Small intestine (tissue), 7 donors: Measurements from ENCODE around the gene PRKCQ. TPM values are rescaled to one million over a fixed set of nuclear protein-coding genes. Genes with fewer than 3 reads are reported as not detected.

ENCODE experiments used
- DNase-seq, 2 donors: peaks; one replicate each; pipeline versions ENCODE4 v3.0.0 to v3.0.0-alpha.2; 2013
- FAIRE-seq: peaks from 2 replicates; lab custom pipeline; 2012; peaks lifted over from hg19 to GRCh38; lab: Jason Lieb, UNC
- H3K27ac ChIP-seq, 3 donors: one replicate each; pipeline ENCODE4 v1.5.1; 2013; ENCODE audit warnings: low read length in 2 of 3, mild to moderate bottlenecking in 2 of 3, control low read depth in 1 of 3, inconsistent platforms in 1 of 3, low read depth in 1 of 3, moderate library complexity in 1 of 3
- H3K27me3 ChIP-seq, 3 donors: one replicate each; pipeline ENCODE4 v1.6.1; 2013; ENCODE audit warnings: low read length in 3 of 3, inconsistent platforms in 1 of 3; ENCODE audit not compliant: control insufficient read depth in 3 of 3, insufficient read depth in 3 of 3
- H3K36me3 ChIP-seq, 3 donors: one replicate each; pipeline ENCODE4 v1.6.1; 2013; ENCODE audit warnings: low read length in 3 of 3, inconsistent platforms in 1 of 3, low read depth in 1 of 3, mild to moderate bottlenecking in 1 of 3, moderate library complexity in 1 of 3; ENCODE audit not compliant: control insufficient read depth in 3 of 3, insufficient read depth in 2 of 3
- H3K4me1 ChIP-seq, 3 donors: one replicate each; pipeline ENCODE4 v1.6.1; 2013; ENCODE audit warnings: low read length in 2 of 3, inconsistent platforms in 1 of 3, low read depth in 1 of 3, mild to moderate bottlenecking in 1 of 3, moderate library complexity in 1 of 3; ENCODE audit not compliant: control insufficient read depth in 3 of 3, insufficient read depth in 2 of 3
- H3K4me3 ChIP-seq, 3 donors: one replicate each; pipeline ENCODE4 v1.5.1; 2013; ENCODE audit warnings: low read length in 3 of 3, control low read depth in 1 of 3, inconsistent platforms in 1 of 3, low read depth in 1 of 3, mild to moderate bottlenecking in 1 of 3, moderate library complexity in 1 of 3
- H3K9me3 ChIP-seq, 2 donors: one replicate each; pipeline ENCODE4 v1.6.1; 2013; ENCODE audit warnings: low read depth in 1 of 2, low read length in 1 of 2; ENCODE audit not compliant: control insufficient read depth in 2 of 2, insufficient read depth in 1 of 2
- WGBS, 3 donors: extraction: QIAGEN DNeasy Blood & Tissue Kit; methylation state at CpG; one replicate each; pipeline ENCODE4 v1.1.7; 2013; 5-methylcytosine and 5-hydroxymethylcytosine counted together
- polyA plus RNA-seq, 4 donors: library from polyadenylated mRNA; stranded (reverse) in 3 of 4; unstranded in 1 of 4; fragments of 200-250 nt in 3 of 4; fragments of 120-200 nt in 1 of 4; gene quantifications; one replicate each; pipeline versions ENCODE4 v1.2.1 to v1.2.3, GENCODE V29; 2013
- donor health status: healthy with polysubstance abuse.
- donor health status: control.
- donor health status: control.
- donor health status: Bipolar disorder and iron deficiency.
- donor health status: healthy.

PRKCQ gene
- polyA plus RNA-seq, 4 donors: 0.91 to 3.4 (median 1.3) TPM

GRCh38 chr10:6512182-6512581 is 67.9 kb downstream of the PRKCQ start:
- no peaks in the 10 kb centered on the region for H3K27me3 ChIP-seq
- peaks cover 0 to 10% of the 10 kb centered on the region in 2 donors for H3K9me3 ChIP-seq
- no peak overlapping the region for H3K27ac ChIP-seq
- no peaks in the 10 kb centered on the region for H3K4me1 ChIP-seq
- no peak for DNase-seq
- WGBS, 3 donors: 69 to 94% (median 82%) methylated on average over 3 of the region's 3 CpGs
- H3K36me3 ChIP-seq: peaks cover 0 to 2% (median 0%) of the 10 kb centered on the region in 3 donors
- no peak overlapping the region for H3K4me3 ChIP-seq
- no peak for FAIRE-seq

- Histone ChIP-seq H3K4me1 (no peaks in the 10 kb centered on the region), H3K27me3 (no peaks in the 10 kb centered on the region), H3K4me3 (no peak overlapping the region), H3K27ac (no peak overlapping the region), H3K36me3 (peaks cover 0 to 2% (median 0%) of the 10 kb centered on the region in 3 donors), H3K9me3 (peaks cover 0 to 10% of the 10 kb centered on the region in 2 donors)
- 96 to 98% (median 96%) methylated on average over 6 of the region's 6 CpGs for WGBS, 3 donors
- no peak for FAIRE-seq
- DNase-seq: no peak
Measured at GRCh38 chr10:6511347-6511746, 68.7 kb downstream of the PRKCQ start.

GRCh38 chr10:6507311-6507710 is 72.8 kb downstream of the PRKCQ start:
- FAIRE-seq (no peak), DNase-seq (no peak)
- Histone ChIP-seq H3K9me3 (peaks cover 0 to 10% of the 10 kb centered on the region in 2 donors), H3K27me3 (no peaks in the 10 kb centered on the region), H3K4me1 (no peaks in the 10 kb centered on the region), H3K36me3 (no peaks in the 10 kb centered on the region), H3K4me3 (no peak overlapping the region), H3K27ac (no peak overlapping the region)
- WGBS, 3 donors: 75 to 89% (median 78%) methylated on average over 5 of the region's 5 CpGs

DNA sequence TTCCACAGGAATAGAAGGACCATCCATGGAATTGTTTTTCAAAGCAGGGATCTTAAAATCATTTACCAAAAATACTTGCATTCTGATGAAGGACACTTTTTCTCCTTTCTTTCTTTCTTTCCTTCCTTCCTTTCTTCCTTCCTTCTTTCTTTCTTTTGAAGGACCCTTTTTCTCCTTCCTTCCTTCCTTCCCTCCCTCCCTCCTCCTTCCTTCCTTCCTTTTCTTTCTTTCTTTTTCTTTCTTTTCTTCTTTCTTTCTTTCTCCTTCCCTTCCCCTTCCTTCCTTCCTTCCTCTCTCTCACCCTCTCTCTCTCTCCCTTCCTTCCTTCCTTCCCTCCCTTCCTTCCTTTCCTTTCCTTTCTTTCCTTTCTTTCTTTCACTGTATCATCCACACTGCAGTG is 74.8 kb downstream of the PRKCQ start:
- no peaks in the 10 kb centered on the region for H3K27me3 ChIP-seq
- no peaks in the 10 kb centered on the region for H3K9me3 ChIP-seq
- no peaks in the 10 kb centered on the region for H3K4me1 ChIP-seq
- FAIRE-seq: no peak
- H3K27ac ChIP-seq: no peak overlapping the region
- H3K36me3 ChIP-seq: no peaks in the 10 kb centered on the region
- no peak overlapping the region for H3K4me3 ChIP-seq
- DNase-seq: no peak

- no peaks in the 10 kb centered on the region for H3K4me1 ChIP-seq
- 62 to 81% (median 67%) methylated on average over 1 of the region's 1 CpG for whole genome bisulfite sequencing, 3 donors
- no peaks in the 10 kb centered on the region for H3K9me3 ChIP-seq
- no peak overlapping the region for H3K4me3 ChIP-seq
- H3K27me3 ChIP-seq: no peaks in the 10 kb centered on the region
- H3K27ac ChIP-seq: no peak overlapping the region
- no peaks in the 10 kb centered on the region for H3K36me3 ChIP-seq
- DNase-seq (no peak), FAIRE-seq (no peak)
Measured at GRCh38 chr10:6504296-6504695, 75.8 kb downstream of the PRKCQ start.

GRCh38 chr10:6503171-6503570 is 76.9 kb downstream of the PRKCQ start:
- Histone ChIP-seq H3K36me3 (no peaks in the 10 kb centered on the region), H3K27me3 (no peaks in the 10 kb centered on the region), H3K9me3 (peaks cover 0 to 2% of the 10 kb centered on the region in 2 donors), H3K4me3 (no peak overlapping the region), H3K4me1 (no peaks in the 10 kb centered on the region), H3K27ac (no peak overlapping the region)
- FAIRE-seq (no peak), DNase-seq (no peak)

DNA sequence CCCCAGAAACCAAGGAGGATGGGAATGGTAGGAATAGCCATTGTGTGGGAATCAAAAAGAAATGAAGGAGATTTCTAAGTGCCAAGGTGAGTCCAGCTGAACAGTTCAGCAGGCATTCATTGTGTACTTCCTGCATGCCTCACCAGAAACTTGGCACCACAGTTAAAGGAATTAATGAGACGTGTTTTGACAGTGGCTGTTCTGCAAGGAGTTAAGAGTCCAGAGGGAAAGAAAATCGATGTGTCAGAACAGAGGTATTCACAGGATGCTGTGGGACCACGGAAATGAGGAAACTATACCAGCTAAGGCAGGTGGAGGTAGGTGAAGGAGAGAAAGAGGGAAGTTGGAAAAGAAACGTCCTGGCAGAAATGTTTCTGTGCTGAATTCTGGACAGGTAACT is 78.1 kb downstream of the PRKCQ start:
- WGBS, 3 donors: 68 to 87% (median 84%) methylated on average over 4 of the region's 4 CpGs
- no peak overlapping the region for H3K27ac ChIP-seq
- no peak for FAIRE-seq

DNA sequence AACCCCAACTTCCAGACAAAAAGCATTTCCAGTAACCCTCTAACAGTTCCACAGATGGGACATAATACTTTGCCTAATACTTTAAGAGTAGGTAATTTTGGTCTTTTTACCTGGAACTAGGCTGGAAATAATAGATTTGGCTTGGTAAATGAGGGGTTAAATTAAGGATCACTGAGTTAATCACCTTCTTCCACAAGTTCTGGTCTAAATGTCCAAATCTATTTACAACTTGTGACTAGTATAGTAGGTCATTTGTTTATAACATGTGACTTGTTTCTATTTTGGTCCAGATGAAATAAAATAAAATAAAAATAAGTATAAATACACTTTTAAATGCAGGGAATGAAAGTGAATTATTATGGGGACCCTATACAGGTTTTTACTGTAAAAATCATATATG is 80.1 kb downstream of the PRKCQ start:
- Histone ChIP-seq H3K27ac (no peak overlapping the region), H3K36me3 (peaks cover 0 to 3% (median 0%) of the 10 kb centered on the region in 3 donors), H3K4me3 (no peak overlapping the region), H3K4me1 (no peaks in the 10 kb centered on the region), H3K27me3 (no peaks in the 10 kb centered on the region), H3K9me3 (peaks cover 0 to 2% of the 10 kb centered on the region in 2 donors)
- no peak for DNase-seq
- no peak for FAIRE-seq

More for the DNA sequence above, 78.1 kb downstream of the PRKCQ start:
- H3K4me1 ChIP-seq: no peaks in the 10 kb centered on the region
- peaks cover 0 to 2% of the 10 kb centered on the region in 2 donors for H3K9me3 ChIP-seq
- H3K4me3 ChIP-seq: no peak overlapping the region
- H3K27me3 ChIP-seq: no peaks in the 10 kb centered on the region
- no peak for DNase-seq
- no peaks in the 10 kb centered on the region for H3K36me3 ChIP-seq

GRCh38 chr10:6498771-6499170 is 81.3 kb downstream of the PRKCQ start:
- DNase-seq (peak in 1 of 2 donors; percentile 56), FAIRE-seq (no peak)
- H3K27me3 ChIP-seq: no peaks in the 10 kb centered on the region
- H3K4me3 ChIP-seq: no peak overlapping the region
- 72 to 96% (median 79%) methylated on average over 2 of the region's 2 CpGs for WGBS, 3 donors
- H3K36me3 ChIP-seq: peaks cover 0 to 3% (median 0%) of the 10 kb centered on the region in 3 donors
- H3K9me3 ChIP-seq: peaks cover 0 to 2% of the 10 kb centered on the region in 2 donors
- H3K27ac ChIP-seq: peak overlapping the region in 1 of 3 donors; percentile 16
- H3K4me1 ChIP-seq: no peaks in the 10 kb centered on the region
